Epithelial cell of esophagus (primary cell): ENCODE results near the gene UBP1.
A peak's percentile ranks its signal among the peaks of the same experiment; 100 is the strongest.
"Not testable (repeated sequence)": the region's sequence is repeated elsewhere in the genome, so short reads cannot be mapped to it uniquely, and the experiment has no call there.

Source experiments
- DNase-seq: peaks from one replicate; pipeline ENCODE4 v3.0.0; 2010; ENCODE audit warnings: low read depth
- H3K4me3 ChIP-seq: 2 replicates; pipeline ENCODE4 v1.5.1; 2011; ENCODE audit warnings: mild to moderate bottlenecking, low read length, control low read depth
- TF ChIP-seq, protein P1 (sequence below): IDR thresholded peaks from 2 replicates; pipeline ENCODE4 v1.5.1; 2011; ENCODE audit warnings: low read depth, mild to moderate bottlenecking, low read length, control low read depth, inconsistent platforms; ENCODE audit not compliant: insufficient read depth; ENCODE audit errors: missing control alignments

The UBP1 gene

DNA sequence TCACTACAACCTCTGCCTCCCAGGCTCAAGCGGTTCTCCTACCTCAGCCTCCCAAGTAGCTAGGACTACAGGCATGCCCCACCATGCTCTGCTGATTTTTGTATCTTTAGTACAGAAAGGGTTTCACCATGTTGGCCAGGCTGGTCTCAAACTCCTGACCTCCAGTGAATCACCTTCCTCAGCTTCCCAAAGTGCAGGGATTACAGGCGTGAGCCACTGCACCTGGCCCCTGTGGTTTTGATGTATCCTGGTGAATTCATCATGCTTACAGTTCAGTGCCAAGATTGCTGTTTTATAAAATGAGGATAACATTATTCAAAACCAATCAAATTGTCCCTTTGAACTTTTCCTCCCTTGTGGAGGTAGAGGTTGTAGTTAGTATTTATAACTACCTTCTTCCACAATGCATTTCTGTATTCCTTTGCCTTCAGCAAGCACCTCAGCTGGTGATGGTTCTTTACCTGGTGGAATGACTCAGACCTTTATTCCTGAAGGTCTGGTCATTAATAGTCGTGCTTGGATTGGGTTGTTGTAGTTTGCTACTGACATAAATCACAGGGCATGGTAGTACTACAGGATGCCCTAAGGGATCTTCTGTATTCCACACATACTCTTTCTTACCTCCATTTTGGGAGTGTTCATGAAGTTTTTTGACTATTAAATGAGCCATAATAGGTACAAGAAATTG, 76.9 kb downstream of the UBP1 start:
- no peak overlapping the region for H3K4me3 ChIP-seq
- TF ChIP-seq, protein P1, sequence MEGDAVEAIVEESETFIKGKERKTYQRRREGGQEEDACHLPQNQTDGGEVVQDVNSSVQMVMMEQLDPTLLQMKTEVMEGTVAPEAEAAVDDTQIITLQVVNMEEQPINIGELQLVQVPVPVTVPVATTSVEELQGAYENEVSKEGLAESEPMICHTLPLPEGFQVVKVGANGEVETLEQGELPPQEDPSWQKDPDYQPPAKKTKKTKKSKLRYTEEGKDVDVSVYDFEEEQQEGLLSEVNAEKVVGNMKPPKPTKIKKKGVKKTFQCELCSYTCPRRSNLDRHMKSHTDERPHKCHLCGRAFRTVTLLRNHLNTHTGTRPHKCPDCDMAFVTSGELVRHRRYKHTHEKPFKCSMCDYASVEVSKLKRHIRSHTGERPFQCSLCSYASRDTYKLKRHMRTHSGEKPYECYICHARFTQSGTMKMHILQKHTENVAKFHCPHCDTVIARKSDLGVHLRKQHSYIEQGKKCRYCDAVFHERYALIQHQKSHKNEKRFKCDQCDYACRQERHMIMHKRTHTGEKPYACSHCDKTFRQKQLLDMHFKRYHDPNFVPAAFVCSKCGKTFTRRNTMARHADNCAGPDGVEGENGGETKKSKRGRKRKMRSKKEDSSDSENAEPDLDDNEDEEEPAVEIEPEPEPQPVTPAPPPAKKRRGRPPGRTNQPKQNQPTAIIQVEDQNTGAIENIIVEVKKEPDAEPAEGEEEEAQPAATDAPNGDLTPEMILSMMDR: no peak
- peak; percentile 63 for DNase-seq

DNA sequence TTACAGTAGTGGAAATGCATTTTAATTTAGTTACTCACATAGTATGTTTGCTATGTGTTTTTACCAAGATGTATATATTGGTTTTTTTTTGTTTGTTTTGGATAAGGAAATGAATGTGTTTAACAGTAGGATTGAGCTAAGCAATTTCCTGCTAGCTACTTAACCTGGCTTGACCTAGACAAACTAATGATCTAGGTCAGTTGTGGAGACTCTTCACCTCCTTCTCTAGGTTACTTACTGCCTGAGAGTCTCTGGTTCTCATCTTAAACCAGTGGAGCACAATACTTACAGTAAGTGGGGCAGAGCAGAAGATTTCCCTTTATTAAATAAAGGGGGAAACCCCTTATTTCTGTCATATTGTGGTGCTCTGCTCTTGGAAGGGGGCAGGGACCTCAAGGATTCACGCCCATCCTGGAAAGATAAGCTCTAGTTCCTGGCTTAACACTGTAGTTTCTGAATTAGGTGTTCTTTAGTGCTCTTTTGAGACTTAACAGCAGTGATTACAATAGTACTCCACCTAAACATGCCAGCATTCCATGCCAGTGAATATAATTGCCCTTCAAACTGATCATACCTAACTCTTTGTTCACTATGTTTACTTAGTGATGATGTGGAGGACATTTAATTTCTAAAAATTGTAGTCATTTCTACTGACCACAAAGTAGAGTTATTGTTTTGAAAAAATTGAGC, 79.9 kb downstream of the UBP1 start:
- H3K4me3 ChIP-seq: no peak overlapping the region
- DNase-seq: peak; percentile 89
- TF ChIP-seq, protein P1: no peak

DNA sequence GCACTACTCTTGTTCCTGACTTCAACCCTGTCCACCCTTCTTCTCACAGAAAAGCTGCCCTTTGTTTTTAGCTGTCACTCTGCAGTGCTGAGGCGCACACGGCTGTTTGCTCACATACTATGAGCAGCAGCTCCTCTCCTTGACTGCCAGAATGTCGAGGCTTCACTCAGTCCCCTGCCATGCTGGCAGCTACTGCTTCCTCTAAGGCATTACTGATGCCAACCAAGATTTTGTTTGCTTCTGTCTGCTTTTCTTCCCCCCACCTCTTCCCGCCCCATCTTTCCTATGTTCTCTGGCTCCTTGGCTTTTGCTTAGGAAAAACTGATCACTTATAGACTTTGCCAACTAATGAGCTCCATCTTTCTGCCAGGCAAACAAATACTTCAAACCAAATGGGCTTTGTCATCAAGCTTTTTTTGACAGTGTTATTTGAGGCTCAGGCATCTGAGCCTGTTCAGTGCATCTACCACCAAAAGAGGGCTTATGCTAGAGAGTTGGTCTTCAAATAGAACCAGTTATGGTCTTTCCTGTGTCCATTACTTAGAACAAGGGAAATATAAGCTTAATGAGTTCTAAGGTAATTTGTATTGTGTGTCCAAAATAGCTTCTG, 81.9 kb downstream of the UBP1 start:
- DNase-seq: no peak
- no peak overlapping the region for H3K4me3 ChIP-seq
- TF ChIP-seq, protein P1: no peak

DNA sequence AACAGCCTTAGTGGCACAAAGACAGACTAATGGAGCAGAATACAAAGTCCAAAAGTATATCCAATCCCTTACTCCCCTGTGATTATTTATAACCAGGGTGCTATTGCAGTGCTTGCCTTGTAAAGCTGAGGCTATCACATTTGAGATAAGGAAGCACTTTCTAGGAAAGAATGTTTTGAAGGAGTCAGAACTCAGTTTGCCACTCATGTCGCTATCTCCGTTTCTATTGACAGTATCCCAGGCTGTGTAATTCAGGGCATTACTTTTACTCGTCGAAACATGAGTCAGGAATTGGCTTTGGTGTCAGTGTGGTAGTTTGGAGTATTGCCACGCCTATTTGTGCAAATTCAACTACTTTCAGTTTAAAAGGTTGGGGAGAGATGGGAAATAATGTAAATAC, 84.6 kb downstream of the UBP1 start:
- TF ChIP-seq, protein P1: no peak
- peak; percentile 72 for DNase-seq
- H3K4me3 ChIP-seq: no peak overlapping the region

DNA sequence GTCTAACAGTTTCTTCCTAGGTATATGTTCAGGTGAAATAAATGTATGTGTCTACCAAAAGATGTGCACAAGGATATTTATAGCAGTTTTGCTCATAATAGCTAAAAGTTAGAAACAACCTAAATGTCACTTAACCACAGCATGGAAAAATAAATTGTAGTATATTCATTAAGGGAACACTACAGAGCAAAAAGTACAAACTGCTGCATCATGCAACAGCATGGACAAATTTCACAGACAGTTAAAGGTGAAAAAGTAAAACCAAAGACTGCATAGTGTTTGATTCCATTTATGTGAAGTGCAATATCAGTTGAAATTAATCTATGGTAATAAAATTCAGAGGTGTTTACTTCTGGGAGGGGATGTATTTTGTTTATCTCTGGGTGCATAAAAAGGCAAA, 100.4 kb downstream of the UBP1 start:
- DNase-seq: no peak
- no peak overlapping the region for H3K4me3 ChIP-seq
- TF ChIP-seq, protein P1: no peak

DNA sequence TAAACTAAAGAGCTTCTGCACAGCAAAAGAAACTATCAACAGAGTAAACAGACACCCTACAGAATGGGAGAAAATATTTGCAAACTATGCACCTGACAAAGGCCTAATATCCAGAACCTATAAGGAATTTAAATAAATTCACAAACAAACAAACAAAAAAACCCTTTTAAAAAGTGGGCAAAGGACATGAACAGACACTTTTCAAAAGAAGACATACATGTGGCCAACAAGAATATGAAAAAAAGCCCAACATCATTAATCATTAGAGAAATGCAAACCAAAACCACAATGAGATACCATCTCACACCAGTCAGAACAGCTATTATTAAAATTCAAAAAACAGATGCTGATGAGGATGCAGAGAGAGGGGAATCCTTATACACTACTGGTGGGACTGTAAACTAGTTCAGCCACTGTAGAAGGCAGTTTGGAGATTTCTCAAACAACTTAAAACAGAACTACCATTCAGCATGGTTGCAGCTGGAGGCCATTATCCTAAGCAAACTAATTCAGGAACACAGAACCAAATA, 101.2 kb downstream of the UBP1 start:
- H3K4me3 ChIP-seq, DNase-seq: not testable (repeated sequence)
